Renal pelvis (tissue), 4 donors: ENCODE results near the gene ROPN1L. TPM values are rescaled to one million over a fixed set of nuclear protein-coding genes. Genes with fewer than 3 reads are reported as not detected.

Source experiments
- DNase-seq: peaks from one replicate; pipeline ENCODE4 v3.0.0-alpha.2; 2013
- polyA plus RNA-seq, 3 donors: library from polyadenylated mRNA; unstranded; fragments of 120-200 nt; gene quantifications; one replicate each; pipeline ENCODE4 v1.2.1, GENCODE V29; 2013; ENCODE audit not compliant: insufficient read length in 3 of 3

Gene ROPN1L
- polyA plus RNA-seq, 3 donors = 0.67 to 0.97 (median 0.86) TPM

- DNase-seq = peak; percentile 19
These were observed 17.5 kb upstream of the ROPN1L start for GRCh38 chr5:10424124-10424731.

GRCh38 chr5:10427201-10427600 lies 14.5 kb upstream of the ROPN1L start:
- no peak for DNase-seq

GRCh38 chr5:10427978-10428377 lies 13.7 kb upstream of the ROPN1L start:
- no peak for DNase-seq

- no peak for DNase-seq
These were observed 10.3 kb upstream of the ROPN1L start for GRCh38 chr5:10431415-10431814.

GRCh38 chr5:10432059-10433008 lies 9.3 kb upstream of the ROPN1L start:
- DNase-seq = no peak

GRCh38 chr5:10434392-10434791 lies 7.3 kb upstream of the ROPN1L start:
- DNase-seq = no peak

- DNase-seq = no peak
These were observed 3.4 kb upstream of the ROPN1L start for GRCh38 chr5:10438301-10438700.

- DNase-seq = no peak
These were observed 2.0 kb upstream of the ROPN1L start for GRCh38 chr5:10439692-10440091.

GRCh38 chr5:10440367-10440990 lies 1.2 kb upstream of the ROPN1L start:
- DNase-seq = no peak

GRCh38 chr5:10441992-10442435 lies 335 bp downstream of the ROPN1L start:
- DNase-seq = no peak

GRCh38 chr5:10442576-10442975 lies 897 bp downstream of the ROPN1L start:
- no peak for DNase-seq

GRCh38 chr5:10445352-10445751 lies 3.7 kb downstream of the ROPN1L start:
- no peak for DNase-seq

GRCh38 chr5:10446490-10446889 lies 4.8 kb downstream of the ROPN1L start:
- DNase-seq = no peak

GRCh38 chr5:10447041-10447440 lies 5.4 kb downstream of the ROPN1L start:
- DNase-seq = no peak

GRCh38 chr5:10448754-10449360 lies 7.2 kb downstream of the ROPN1L start:
- DNase-seq = no peak

- no peak for DNase-seq
These were observed 9.6 kb downstream of the ROPN1L start for GRCh38 chr5:10451137-10451824.

- DNase-seq = peak; percentile 62
These were observed 11.2 kb downstream of the ROPN1L start for GRCh38 chr5:10452768-10453331.

GRCh38 chr5:10453545-10453944 lies 11.9 kb downstream of the ROPN1L start:
- DNase-seq = no peak

GRCh38 chr5:10454591-10455276 lies 13.1 kb downstream of the ROPN1L start:
- no peak for DNase-seq

GRCh38 chr5:10455277-10455670 lies 13.6 kb downstream of the ROPN1L start:
- DNase-seq = no peak
